Astrocyte (in vitro differentiated cells and primary cell): ENCODE measurements around the gene RGPD3.
"Not testable (repeated sequence)": the region's sequence is repeated elsewhere in the genome, so short reads cannot be mapped to it uniquely, and the experiment has no call there.

Experiments used
- EZH2 ChIP-seq: IDR thresholded peaks from 2 replicates; pipeline ENCODE4 v1.6.1; 2012; ENCODE audit warnings: mild to moderate bottlenecking, low read length, inconsistent platforms; ENCODE audit not compliant: insufficient read depth
- TF ChIP-seq, protein P1 (sequence below): IDR thresholded peaks from 2 replicates; pipeline ENCODE4 v1.5.1; 2011; ENCODE audit warnings: low read depth, mild to moderate bottlenecking, inconsistent platforms, low read length, moderate library complexity; ENCODE audit not compliant: insufficient read depth

DNA sequence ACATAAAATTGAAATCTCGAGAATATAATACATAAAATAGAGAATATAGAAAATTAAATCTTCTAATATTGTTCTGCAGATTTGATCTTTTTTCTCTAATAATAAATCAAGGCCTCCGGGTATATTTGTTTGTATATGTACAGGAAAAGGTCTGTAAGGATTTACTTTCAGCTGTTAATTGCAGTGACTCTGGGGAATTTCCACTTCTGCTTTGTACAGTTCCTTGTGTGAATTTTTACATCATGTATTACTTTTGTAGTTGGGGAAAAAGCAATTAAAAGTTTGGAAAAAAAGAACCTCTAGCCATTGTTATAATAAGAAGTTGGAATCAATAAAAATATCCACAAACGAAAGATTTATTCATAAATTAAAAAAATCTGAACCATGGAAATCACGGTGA is 42.6 kb upstream of the RGPD3 start:
- TF ChIP-seq, protein P1, sequence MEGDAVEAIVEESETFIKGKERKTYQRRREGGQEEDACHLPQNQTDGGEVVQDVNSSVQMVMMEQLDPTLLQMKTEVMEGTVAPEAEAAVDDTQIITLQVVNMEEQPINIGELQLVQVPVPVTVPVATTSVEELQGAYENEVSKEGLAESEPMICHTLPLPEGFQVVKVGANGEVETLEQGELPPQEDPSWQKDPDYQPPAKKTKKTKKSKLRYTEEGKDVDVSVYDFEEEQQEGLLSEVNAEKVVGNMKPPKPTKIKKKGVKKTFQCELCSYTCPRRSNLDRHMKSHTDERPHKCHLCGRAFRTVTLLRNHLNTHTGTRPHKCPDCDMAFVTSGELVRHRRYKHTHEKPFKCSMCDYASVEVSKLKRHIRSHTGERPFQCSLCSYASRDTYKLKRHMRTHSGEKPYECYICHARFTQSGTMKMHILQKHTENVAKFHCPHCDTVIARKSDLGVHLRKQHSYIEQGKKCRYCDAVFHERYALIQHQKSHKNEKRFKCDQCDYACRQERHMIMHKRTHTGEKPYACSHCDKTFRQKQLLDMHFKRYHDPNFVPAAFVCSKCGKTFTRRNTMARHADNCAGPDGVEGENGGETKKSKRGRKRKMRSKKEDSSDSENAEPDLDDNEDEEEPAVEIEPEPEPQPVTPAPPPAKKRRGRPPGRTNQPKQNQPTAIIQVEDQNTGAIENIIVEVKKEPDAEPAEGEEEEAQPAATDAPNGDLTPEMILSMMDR, result not testable (repeated sequence)
- TF ChIP-seq EZH2, result not testable (repeated sequence)
